Activated CD4-positive, alpha-beta T cell treated with anti-CD3 and anti-CD28 coated beads, Interleukin-2, amount 50 U/mL, for 1 hour (primary cell): ENCODE measurements around the gene PLXNB1.

Experiments
- DNase-seq: peaks from one replicate; pipeline ENCODE4 v3.0.0-alpha.2; 2020

Gene PLXNB1

DNA sequence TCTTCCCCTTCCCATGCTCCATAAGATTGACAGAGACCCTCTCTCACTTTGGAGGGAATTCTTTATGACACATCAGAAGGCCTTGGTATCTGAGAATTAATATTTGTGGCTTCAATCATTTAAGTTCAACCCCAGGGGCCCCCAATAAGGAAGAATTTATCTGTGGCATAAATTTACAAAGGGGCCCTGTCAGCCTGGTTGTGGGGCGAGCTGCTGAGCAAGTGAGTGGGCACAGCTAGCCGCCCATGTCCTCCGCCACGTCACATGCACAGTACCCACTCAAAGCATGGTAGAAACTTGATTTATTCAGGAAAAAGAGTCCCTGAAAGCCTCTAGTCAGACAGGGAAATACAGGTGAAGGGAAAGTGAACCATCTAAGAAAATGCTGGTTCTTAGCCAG, 13.3 kb downstream of the PLXNB1 start:
- no peak for DNase-seq

DNA sequence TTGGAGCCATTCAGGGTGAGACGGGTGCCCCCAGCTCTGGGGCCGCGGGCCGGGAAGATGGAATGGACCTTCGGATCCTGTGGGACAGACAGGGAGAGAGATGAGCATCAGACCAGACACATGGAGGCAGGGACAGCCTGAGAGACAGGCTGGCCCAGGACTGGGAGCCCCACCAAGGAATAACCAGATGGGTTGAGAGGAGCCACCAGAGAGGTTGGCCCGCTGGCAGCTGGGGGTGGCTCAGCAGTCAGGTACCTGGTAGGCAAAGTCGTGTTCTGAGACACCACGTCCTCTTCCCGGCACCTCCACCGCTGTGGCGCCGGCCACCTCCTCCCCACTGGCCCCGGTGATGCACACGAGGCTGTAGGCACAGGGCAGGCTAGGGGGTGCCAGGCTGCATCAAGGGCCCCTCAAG, 13.8 kb downstream of the PLXNB1 start:
- DNase-seq, result no peak

DNA sequence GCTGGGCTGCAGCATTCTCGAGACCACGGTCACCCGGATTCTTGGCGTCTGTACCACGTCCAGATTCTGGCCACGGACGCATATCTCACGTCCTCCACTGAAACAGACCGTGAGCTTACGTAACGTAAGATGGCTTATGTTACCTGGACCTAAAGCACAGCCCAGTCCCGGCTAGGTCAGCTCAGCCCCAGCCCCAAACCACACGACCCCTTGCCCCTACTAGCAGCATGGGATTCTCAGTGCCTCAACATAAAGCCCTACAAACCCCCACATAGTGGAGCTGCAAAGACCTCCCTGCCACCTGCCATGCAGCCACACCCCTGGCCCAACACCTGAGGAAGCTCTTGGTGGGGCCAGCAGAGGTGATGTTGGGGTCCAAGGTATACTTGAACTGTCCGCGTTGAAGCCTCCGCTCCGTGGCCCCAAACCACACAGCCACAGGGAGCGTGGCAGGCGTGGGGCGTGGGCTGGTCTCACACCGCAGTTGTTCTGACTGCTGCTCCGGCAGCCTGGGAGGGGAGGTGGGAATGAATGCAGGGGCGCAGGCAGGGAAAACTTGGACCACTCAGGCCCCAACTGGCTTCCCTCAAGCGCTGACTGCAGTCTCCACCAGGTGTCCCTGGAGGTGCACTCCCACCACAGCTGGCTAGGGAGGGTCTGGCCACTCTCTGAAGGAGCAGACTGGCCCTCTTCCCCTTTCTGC, 14.5 kb downstream of the PLXNB1 start:
- DNase-seq, result no peak

DNA sequence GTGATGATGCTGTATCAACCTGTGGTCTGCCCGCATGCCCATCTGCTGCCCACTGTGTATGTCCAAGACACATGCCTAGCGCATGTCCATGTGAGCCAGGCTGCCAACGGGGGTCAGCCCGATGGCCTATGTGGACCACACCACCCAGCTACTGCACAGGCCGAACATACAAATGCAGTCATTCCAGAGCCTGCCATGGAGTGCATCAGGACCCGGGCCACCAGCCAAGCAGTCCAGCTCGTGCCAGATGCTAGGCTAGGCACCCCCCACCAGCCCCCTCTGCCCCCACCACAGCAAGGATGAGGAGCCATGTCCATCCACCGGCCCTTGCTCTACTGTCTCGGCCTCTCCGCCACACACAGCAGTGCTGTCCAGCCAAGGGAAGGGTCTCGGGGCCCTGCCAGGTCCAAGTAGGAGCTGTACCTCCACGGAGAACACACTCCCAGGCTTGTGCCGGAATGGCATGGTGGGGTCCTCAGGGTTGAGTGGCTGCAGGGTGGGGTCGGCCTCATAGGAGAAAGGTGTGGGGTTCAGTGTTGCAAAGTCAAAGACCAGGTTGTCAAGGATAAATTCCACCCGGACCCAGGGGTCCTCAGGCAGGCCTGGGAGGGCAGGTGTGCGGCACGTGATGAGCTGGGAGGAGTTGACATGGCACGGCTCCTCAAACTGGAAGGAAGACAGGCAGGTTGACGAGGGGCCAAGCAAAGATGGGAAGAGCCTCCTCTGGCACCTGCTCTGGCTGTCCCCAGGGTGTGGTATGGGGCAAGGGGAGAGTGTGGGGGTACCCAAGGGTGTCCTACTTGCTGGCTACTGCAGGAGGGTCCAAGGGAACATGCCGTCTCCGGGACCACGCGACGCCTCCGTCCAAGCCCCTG, 15.3 kb downstream of the PLXNB1 start:
- no peak for DNase-seq

- DNase-seq, result no peak
Measured at GRCh38 chr3:48413611-48414010, 16.3 kb downstream of the PLXNB1 start.

DNA sequence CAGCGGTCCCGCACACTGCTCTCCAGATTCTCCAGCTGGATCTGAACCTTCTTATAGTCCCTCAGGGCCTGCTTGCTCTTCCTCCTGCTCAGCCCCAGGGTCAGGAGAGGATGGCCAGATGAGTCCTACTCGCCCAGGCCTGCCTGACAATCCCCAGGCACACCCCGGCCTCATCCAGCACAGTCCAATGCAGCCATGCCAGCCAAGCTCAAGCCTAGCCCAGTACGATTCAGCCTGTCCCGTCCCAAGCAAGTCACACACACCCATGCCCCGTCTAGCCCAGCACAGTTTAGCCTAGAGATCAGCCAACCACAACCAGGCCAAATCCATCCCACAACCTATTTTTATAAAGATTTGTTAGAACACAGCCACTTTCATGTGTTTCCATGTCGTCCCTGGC, 16.8 kb downstream of the PLXNB1 start:
- DNase-seq, result no peak

GRCh38 chr3:48412375-48413001, 17.4 kb downstream of the PLXNB1 start:
- no peak for DNase-seq

DNA sequence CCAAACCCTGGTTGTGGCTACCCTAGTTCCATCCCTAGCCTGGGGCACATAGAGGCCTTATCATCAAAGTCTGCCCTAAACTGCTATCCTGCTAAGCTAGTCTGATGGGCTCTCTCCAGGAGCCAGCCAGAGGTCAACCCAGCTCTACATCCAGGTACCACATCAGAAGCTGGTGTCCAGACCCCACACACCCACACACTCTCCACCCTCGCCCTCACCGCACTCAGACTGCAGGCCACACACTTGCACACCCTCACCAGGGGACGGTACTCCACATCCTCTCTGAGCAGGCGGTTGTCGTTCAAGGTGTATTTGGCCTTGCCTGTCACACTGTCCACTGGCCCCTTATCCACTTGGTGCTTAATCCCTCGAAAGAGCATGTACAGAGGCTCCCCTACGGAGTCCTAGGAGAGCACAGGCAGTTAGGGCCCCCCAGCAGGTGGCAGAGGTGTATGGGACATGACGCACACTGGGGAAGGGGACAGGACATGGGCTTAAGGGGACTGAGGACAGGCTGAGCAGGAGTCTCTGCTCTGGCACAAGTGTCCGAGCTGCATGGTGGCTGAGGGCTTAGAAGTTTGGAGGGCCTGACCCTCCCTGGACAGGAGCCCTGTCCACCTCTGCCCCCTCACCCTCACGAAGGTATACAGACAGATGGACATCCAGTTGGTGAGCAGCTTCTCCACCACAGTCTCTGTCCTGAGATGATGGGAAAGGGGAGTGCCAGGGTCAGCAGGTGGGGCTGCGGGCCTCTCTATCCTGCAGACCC, 18.1 kb downstream of the PLXNB1 start:
- DNase-seq, result no peak

DNA sequence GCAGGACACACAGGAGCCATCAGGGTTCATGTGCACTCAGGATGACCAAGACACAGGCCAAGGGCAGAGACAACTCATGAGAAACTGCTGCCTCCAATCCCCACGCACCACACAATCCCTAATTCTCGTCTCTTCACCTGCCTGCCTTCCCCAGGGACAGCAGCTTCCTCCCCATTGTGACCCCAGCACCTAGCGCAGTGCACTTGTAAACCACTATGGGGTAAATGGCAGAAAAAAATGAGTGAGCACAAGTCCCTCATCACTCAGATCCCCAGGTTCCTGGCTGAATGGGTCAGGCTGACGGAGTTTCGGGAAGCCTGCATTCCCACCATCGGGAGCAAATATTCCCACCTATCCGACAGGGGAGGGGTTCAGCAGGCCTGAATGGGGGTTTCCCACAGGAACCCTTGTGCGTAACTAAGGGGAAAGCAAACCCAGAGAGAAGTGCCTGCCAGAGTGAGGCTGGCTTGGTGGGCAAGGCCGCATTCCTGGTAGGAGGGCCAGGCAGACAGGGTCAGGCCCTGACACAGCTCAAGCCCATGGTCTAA, 18.8 kb downstream of the PLXNB1 start:
- no peak for DNase-seq

- no peak for DNase-seq
Measured at GRCh38 chr3:48410205-48411040, 19.5 kb downstream of the PLXNB1 start.

- no peak for DNase-seq
Measured at GRCh38 chr3:48409291-48410201, 20.3 kb downstream of the PLXNB1 start.

GRCh38 chr3:48408823-48409281, 21.0 kb downstream of the PLXNB1 start:
- no peak for DNase-seq

- no peak for DNase-seq
Measured at GRCh38 chr3:48407542-48408099, 22.3 kb downstream of the PLXNB1 start.

GRCh38 chr3:48406443-48407431, 23.1 kb downstream of the PLXNB1 start:
- no peak for DNase-seq

DNA sequence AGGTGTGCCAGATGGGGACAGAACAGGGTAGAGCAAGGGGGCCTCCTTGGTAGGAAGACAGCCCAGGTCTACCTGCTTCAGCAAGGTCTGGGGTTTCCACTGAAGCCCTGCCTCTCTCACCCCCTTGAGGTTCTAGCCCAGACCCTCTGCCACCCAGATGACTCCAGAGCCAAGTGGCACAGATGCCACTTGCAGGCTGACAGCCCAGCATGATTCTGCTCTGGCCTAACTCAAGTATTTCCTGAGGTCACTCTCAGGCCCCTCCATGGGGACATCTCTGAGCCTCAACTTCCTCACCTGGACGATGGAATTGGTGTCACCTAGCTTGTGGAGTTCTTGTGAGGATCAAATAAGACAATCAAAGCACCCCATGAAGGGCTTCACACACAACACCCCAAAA, 23.9 kb downstream of the PLXNB1 start:
- no peak for DNase-seq

DNA sequence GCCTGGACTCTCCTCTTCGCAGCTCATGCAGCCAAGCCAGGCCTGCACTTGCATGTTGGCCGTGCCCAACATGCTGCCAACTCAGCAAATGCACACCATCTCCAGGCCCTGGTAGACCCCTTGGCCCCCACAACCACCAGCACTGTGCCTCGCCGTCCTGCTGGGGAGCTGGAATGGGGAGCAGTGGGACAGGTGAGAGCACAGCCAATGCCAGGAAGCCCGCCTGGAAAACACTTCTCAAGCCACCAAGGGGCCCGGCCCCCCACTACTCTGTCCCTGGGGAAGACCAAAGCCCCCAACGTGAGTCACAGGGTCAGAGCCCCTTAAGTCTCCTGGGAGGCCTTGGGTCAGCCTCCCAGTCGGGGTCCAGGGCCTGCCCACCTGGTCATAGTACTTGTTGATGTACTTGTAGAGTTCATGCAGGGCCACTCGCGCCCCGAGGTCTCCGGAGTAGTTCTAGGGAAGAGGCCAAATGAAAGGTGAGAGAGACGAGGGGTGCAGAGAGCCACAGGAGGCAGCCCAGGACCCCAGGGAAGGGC, 24.5 kb downstream of the PLXNB1 start:
- no peak for DNase-seq

DNA sequence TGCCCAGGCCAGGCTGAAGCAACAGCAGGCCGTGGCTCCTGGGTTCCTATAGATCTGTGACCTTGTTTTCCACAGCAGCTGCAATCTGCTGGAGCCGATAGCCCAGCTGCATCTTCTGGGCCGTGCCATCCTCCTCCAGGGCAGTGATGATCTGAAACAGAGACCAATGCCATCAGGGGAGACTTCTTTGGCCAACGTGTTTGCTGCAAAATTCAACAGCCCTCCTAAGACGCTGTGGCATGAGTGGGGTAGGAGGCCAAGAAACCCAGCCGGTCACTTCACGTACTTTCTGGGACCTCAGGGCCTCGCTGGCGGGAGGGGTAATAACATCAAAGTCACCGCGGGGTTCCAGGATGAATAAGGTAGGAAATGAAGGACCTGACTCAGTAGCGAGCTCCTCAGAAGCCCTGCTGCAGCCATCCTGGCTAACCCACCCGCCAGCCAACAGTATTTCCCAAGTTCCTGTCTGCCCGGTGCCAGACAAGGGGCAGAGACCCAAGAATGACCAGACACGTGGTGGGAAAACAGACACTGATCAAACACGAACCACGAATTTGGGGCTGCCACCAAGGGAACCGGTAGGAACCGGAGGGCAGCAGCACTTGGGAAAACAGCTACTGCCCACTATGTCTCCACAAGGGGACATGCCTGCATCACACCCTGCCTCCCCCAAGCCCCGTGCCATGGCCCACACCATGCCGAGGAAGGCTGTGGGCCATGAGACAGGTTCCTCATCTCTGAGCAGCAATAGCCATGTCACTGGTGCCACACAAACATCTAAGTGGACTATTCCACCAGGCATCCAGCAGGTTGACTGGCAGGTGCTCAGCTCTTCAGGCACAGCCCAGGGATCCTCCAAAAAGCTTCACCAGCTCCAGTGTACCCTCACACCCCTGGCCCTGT, 25.2 kb downstream of the PLXNB1 start:
- DNase-seq, result no peak
